Articular chondrocyte of knee joint (primary cell): ENCODE data around the gene ISG20L2. TPM values are rescaled to one million over a fixed set of nuclear protein-coding genes. Genes with fewer than 3 reads are reported as not detected.

Experiments
- total RNA-seq: library from RNA; depleted of rRNA; stranded (reverse); fragments of >200 nt; gene quantifications from 2 replicates; pipeline ENCODE4 v1.2.3, GENCODE V29; 2012

ISG20L2 gene, protein sequence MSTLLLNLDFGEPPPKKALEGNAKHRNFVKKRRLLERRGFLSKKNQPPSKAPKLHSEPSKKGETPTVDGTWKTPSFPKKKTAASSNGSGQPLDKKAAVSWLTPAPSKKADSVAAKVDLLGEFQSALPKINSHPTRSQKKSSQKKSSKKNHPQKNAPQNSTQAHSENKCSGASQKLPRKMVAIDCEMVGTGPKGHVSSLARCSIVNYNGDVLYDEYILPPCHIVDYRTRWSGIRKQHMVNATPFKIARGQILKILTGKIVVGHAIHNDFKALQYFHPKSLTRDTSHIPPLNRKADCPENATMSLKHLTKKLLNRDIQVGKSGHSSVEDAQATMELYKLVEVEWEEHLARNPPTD
- 15.6 and 19.5 TPM in 2 replicates for total RNA-seq

GRCh38 chr1:156728599-156729462 lies at the start of gene ISG20L2:
Gene ISG20L2, minus strand, starts transcription at chr1:156728766. Its CDS starts 1,114 bp downstream, at chr1:156727652.

DNA sequence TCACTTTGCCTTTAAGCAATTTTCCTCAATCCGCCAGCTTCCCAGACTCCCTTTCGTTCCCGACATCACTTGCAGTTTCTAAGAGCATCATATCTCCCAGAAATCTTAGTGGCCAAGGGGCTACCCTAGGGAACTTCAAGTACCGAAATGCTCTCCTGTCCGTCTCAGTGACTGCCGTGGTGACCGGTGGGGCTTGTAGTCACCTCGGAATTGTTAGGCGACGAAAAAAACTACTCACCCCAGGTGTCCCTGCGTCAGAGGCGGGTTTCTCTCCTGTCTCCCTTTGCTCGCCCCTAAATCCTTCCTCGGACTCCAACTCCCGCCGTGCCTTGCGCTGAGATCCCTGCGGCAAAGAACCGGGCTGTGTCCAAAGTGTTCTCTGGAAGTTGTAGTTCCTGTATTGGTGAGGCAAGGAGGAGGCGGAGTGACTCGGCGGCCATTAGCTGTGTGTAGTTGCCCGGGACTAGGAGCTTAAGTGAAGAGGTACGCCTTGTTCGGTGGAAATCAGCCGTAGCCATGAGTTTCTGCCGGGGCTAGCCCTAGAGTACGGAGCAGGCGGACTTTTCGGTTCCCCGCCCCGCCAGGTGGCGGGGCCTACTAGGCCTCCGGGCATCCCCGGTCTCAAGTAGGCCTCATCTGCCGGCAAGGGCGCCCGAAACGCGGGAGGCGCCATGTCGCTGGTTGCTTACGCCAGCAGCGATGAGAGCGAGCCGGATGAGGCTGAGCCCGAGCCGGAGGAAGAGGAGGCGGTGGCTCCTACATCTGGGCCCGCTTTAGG lies 38.7 kb upstream of the ISG20L2 start, which contains the start of gene PRCC:
TSS of gene PRCC (plus strand) at position 435 of the 778 bp plus-strand sequence. CDS start at position 672, 237 bp downstream.

GRCh38 chr1:156751451-156751756 lies 22.8 kb upstream of the ISG20L2 start, which contains the start of gene HDGF:
Gene HDGF, minus strand, starts transcription at chr1:156751675. Its CDS starts 246 bp downstream, at chr1:156751429.

DNA sequence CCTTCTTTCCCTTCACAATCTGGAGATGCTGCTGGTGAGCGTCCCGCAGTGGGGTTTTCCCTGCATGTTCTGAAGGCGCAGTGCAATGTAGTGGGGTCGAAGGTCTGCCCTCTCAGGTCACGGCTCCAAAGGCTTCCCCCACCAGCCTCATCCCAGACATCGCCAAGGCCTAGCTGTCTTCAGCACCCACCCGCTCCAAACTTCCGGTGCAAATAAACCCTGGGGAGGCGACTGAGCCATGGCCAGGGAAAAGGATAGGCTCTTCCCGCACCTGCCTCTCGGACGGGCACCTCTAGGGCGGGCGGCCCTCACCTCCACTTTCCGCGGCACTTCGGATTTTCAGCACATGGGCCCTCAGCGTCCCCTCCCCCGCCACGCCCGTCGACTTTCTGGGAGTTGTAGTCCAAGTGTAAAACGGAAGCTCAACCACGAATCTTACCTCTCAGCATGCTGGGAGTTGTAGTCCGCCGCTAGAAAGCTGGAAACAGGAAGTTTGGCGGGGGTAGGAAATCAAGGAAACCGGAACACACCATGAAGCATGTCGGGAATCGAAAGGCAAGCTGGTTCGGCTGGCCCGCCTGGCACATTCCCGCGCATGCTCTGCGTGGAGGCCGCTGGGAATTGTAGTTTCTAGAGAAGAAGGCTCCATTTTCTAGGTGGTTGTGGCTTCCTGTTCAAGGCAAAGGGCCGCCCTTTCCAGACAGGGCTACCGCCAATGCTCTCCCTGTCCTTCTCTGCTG lies 12.3 kb upstream of the ISG20L2 start, which contains the start of gene MRPL24:
TSS of gene MRPL24 (minus strand) at position 348 of the 740 bp plus-strand sequence. CDS start 2,384 bp downstream, outside the sequence.

GRCh38 chr1:156727926-156728598 lies 504 bp downstream of the ISG20L2 start, which contains the start of gene METTL25B:
Gene METTL25B, plus strand, starts transcription at chr1:156728469. Its CDS starts 636 bp downstream, at chr1:156729105.

DNA sequence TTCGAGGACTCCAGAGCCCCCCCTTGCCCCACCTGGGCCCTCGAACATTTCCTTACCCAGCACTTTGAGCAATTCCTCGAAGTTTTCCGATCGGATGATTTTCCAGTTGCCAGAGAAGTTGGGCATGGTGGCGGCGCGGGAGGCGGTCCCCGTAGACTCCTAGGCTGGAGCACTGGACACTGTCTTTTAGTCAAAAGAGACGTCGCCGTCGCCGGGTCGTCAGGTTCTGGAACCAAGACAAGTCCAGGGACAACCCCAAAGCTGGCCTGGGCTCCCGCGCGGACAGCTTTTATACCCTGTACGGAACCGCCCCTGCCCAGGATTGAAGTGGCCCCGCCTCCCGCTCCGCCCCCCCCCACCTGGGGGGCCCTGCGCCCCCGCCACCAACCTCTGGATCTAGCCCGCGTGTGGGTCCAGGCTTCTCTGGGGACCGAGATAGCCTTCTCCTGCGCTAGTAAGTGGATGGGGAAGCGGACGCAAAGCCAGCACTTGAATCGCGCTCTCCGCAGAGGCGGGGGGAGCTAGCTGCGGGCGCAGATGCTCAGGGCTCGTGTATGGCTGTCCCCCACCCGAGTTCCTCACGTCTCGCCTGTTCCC lies 23.1 kb downstream of the ISG20L2 start, which contains the start of gene CRABP2:
TSS of gene CRABP2 (minus strand) at position 263 of the 597 bp plus-strand sequence. CDS start at position 126, 137 bp downstream.

DNA sequence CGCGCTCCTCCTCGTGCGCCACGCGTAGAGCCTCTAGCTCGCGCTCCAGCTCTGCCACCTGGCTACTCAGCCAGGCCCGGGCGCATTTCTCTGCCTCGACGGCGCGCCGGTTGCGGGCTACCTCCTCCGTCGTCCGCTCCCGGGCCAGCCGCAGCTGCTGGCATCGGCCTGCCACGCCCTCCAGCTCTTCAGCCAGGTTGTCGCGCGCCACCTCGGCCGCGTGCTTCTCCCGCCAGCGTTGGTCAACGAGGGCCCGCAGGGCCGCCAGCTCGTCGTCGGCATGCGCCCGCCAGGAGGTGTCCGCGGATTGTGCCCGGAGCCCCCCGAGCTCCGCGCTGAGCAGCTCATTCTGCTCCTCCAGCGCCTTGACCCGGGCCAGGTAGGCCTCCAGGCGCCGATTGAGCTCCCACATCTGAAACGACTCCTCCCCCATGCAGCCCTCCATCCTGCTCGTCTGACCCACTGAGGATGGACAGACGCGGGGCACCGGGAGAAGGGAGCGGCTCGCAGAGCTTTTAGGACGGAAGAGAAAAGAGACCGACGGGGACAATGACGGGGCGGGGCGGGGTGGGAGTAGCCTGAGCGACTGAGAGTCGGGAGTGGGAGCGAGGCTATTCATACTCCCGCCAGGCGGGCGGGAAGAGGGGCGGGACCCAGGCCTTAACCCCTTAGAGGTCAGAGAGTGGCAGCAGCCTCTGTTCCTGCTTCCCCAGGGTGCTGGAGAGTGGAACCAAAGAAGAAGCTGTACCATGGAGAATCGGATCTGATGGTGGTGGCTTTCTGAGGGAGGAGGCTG lies 51.5 kb downstream of the ISG20L2 start, which contains the start of gene NES:
TSS of gene NES (minus strand) at position 588 of the 796 bp plus-strand sequence. CDS start at position 445, 143 bp downstream.

Other genes with a start within 250 kb of the ISG20L2 start
- 14.7 and 19.6 TPM in 2 replicates for gene MEF2D, start 228.0 kb downstream of the ISG20L2 start, total RNA-seq
- gene IQGAP3, start 156.2 kb downstream of the ISG20L2 start, total RNA-seq = 17.2 and 19.9 TPM in 2 replicates
- not detected in 2 replicates for gene TTC24, start 149.0 kb downstream of the ISG20L2 start, total RNA-seq
- 49.9 and 52.4 TPM in 2 replicates for gene NAXE, start 137.0 kb downstream of the ISG20L2 start, total RNA-seq
- 10.5 and 10.6 TPM in 2 replicates for gene GPATCH4, start 127.3 kb downstream of the ISG20L2 start, total RNA-seq
- gene HAPLN2, start 109.4 kb downstream of the ISG20L2 start, total RNA-seq = not detected in 2 replicates
- gene BCAN, start 86.6 kb downstream of the ISG20L2 start, total RNA-seq = not detected in 2 replicates
- 0.26 and 0.65 TPM in 2 replicates for gene NES, start 51.4 kb downstream of the ISG20L2 start, total RNA-seq
- gene CRABP2, start 23.2 kb downstream of the ISG20L2 start, total RNA-seq = 1.6 and 3.0 TPM in 2 replicates
- 8.5 and 10.8 TPM in 2 replicates for gene METTL25B, start 297 bp downstream of the ISG20L2 start, total RNA-seq
- gene MRPL24, start 12.3 kb upstream of the ISG20L2 start, total RNA-seq = 28.9 and 35.8 TPM in 2 replicates
- 131 and 139 TPM in 2 replicates for gene HDGF, start 22.9 kb upstream of the ISG20L2 start, total RNA-seq
- gene PRCC, start 38.8 kb upstream of the ISG20L2 start, total RNA-seq = 21.9 and 22.0 TPM in 2 replicates
- 0.52 TPM in 1 of 2 replicates, not detected in the other for gene SH2D2A, start 88.1 kb upstream of the ISG20L2 start, total RNA-seq
- gene INSRR, start 130.4 kb upstream of the ISG20L2 start, total RNA-seq = under 0.01 TPM in 1 of 2 replicates, not detected in the other
- gene NTRK1, start 132.1 kb upstream of the ISG20L2 start, total RNA-seq = 0.11 TPM in 1 of 2 replicates, not detected in the other
- gene PEAR1, start 165.0 kb upstream of the ISG20L2 start, total RNA-seq = 4.2 and 5.5 TPM in 2 replicates
- not detected in 2 replicates for gene LRRC71, start 191.9 kb upstream of the ISG20L2 start, total RNA-seq